GM18907 (cell line): ENCODE results near the gene CCL24.
"Not testable (repeated sequence)": the region's sequence is repeated elsewhere in the genome, so short reads cannot be mapped to it uniquely, and the experiment has no call there.

Source experiments
- ATAC-seq: cut with Tn5 transposase; IDR thresholded peaks from one replicate; pipeline ENCODE4 v1.9.1; 2021; ENCODE audit warnings: mild to moderate bottlenecking, moderate library complexity; ENCODE audit not compliant: unreplicated experiment

CCL24 gene, protein sequence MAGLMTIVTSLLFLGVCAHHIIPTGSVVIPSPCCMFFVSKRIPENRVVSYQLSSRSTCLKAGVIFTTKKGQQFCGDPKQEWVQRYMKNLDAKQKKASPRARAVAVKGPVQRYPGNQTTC

DNA sequence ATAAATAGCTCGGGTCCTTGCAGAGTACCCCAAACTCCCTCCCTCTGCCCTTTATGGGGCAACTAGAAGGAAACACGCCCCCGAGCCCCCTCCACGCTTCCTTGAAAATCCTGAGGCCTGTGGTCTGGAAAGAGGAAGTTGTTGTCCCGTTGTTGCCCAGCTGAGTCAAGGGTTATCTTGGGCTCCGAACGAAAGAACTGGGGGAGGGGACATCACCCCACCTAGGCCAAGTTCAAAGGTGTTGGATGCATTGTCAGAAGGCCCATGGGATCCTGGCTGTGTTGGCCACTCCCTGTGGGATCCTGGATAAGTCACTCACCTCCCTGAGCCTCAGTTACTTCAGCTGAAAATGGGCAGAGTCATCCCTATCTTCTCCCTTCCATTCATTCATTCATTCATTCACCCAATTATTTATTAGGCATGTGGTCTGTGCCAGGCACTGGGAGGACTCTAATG, at the start of gene CCL24:
TSS of gene CCL24 (minus strand) at position 26 of the 456 bp plus-strand sequence. CDS start 91 bp downstream, outside the sequence.
- ATAC-seq, result no peak

- ATAC-seq, result no peak
Measured at GRCh38 chr7:75861636-75862035, 48.0 kb upstream of the CCL24 start.

DNA sequence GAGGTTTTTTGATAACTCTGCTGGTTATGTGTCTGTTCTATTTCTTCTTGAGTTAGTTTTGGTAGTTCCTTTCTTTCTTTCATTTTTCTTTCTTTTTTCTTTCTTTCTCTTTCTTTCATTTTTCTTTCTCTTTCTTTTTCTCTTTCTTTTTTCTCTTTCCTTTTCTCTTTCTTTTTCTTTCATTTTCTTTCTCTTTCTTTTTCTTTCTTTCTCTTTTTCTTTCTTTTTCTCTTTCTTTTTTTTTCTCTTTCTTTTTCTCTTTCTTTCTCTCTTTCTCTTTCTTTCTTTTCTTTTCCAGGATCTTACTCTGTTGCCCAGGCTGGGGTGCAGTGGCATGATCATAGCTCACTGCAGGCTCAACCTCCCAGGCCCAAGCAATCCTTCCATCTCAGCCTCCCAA, 44.8 kb upstream of the CCL24 start:
- ATAC-seq, result no peak

GRCh38 chr7:75856536-75856935, 42.9 kb upstream of the CCL24 start:
- ATAC-seq, result no peak

- ATAC-seq, result not testable (repeated sequence)
Measured at GRCh38 chr7:75854813-75855345, 41.3 kb upstream of the CCL24 start.

GRCh38 chr7:75854233-75854632, 40.6 kb upstream of the CCL24 start:
- no peak for ATAC-seq

GRCh38 chr7:75850235-75850634, 36.6 kb upstream of the CCL24 start:
- no peak for ATAC-seq

DNA sequence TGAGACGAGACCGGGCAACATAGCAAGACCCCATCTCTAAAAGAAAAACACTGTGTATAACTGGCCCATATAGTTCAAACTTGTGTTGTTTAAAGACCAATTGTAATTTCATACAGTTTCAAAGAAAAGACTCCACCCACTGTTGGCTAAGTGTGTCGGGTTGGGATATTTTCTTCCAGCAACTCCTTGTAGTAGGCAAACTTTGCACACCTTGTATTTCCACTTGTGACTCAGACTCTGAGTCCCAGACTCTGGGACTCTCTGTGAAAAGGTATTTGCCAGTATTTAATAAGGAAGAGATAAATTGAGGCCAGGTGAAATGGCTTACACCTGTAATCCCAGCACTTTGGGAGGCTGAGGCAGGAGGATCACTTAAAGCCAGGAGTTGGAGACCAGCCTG, 36.0 kb upstream of the CCL24 start:
- no peak for ATAC-seq

GRCh38 chr7:75847707-75848106, 34.1 kb upstream of the CCL24 start:
- ATAC-seq, result no peak

DNA sequence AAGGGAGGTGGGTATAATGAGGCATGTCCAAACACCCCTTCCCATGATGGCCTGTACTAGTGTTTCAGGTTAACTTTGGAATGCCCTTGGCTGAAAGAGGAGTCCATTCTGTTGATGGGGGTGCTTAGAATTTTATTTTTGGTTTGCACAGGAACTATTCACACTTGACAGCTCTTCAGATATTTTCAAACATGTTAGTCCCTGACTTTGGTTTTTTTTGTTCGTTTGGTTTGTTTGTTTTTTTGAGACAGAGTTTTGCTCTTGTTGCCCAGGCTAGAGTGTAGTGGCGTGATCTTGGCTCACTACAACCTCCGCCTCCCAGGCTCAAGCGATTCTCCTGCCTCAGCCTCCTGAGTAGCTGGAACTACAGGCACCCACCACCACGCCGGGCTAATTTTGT, 31.5 kb upstream of the CCL24 start:
- ATAC-seq, result not testable (repeated sequence)

DNA sequence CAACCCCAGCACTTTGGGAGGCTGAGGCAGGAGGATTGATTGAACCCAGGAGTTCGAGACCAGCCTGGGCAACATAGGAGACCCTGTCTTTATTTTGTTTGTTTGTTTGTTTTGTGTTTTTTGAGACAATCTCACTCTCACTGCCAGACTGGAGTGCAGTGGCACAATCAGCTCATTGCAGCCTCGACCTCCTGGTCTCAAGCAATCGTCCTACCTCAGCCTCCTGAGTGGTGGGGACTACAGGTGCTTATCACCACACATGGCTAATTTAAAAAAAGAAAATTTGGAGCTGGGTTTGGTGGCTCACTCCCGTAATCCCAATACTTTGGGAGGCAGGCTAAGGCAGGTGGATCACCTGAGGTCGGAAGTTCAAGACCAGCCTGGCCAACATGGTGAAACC, 30.6 kb upstream of the CCL24 start:
- no peak for ATAC-seq

GRCh38 chr7:75843613-75844116, 30.1 kb upstream of the CCL24 start:
- ATAC-seq, result no peak

DNA sequence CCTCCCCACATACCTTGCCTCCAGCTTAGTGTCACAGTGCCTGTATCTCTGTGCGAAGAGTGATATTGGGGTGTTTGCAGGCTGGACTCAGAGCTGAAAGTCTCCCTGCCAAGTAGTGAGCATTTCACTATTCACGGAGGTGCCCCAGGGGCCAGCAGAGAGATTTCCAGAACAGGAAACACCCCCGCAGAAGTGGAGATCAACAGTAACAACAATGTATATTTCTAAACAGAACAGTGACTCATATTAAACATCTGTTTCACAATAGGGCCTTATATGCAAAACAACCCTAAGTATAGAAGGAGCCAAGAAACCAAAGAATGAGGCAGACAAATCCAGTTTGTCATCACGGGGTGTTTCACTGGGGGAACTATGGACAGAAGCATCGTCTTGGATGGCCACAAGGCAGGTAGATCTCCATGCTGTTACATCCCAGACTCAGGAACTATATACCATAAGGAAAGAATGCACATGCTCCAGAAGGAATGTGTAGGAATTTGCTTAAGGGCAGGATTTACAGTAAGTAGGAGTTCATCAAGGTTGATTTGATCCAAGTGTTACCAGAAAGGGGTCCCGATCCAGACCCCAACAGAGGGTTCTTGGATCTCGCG, 29.3 kb upstream of the CCL24 start:
- ATAC-seq, result peak; percentile 79

DNA sequence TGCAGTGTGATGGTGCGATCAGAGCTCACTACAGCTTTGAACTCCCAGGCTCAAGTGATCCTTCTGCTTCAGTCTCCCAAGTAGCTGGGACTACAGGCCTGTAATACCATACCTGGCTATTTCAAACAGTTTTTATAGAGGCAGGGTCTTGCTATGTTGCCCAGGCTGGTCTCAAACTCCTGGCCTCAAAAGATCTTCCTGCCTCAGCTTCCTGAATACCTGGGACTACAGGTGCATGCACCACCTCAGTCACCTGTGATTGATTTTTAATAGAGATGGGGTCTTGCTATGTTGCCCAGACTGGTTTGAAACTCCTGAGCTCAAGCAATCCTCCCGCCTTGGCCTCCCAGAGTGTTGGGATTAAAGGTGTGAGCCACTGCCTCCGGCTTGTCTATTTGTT, 26.4 kb upstream of the CCL24 start:
- ATAC-seq, result no peak

DNA sequence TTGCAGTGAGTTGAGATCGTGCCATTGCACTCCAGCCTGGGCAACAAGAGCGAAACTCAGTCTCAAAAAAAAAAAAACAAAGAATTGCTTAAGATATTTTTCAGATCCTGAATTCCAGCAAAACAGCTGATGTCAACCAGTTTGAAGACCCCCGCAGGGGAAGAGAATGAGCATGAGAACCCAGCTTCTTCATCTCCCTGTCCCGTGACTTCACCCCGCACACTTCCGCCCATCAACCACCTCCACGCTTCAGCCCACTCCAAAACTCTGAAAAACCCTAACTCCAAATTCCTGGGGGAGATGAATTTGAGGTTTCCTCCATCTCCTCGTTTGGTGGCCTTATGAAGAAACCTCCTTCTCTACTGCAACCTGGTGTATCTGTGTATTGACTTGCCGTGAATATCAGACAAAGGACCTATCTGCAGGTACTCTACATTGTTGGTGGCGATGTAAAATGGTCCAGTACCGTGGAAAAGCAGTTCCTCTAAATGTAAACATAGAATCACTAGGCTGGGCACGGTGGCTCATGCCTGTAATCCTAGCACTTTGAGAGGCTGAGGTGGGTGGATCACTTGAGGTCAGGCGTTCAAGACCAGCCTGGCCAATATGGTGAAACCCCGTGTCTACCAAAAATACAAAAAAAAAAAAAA, 24.8 kb upstream of the CCL24 start:
- ATAC-seq, result not testable (repeated sequence)

- no peak for ATAC-seq
Measured at GRCh38 chr7:75836798-75837197, 23.2 kb upstream of the CCL24 start.

DNA sequence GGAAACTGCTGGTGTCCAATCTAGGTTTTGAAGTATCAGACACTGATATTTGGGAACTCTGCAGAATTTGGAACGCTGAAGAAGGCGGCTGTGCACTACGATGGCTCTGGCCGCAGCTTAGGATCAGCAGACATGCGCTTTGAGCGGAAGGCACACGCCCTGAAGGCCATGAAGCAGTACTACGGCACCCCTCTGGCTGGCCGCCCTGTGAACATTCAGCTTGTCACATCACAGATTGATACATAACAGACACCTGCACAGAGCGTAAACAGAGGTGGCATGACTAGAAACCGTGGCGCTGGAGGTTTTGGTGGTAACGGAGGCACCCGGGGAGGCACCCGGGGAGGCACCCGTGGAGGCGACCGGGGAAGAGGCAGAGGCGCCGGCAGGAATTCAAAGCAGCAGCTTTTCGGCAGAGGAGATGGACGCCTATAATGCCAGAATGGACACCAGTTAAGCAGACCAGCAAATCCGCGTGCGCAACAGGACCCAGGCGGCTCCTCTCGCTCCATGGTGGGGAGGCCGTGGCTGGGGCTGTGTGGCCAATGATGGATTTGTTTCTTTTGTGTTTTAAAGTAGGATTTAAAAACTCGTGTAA, 22.2 kb upstream of the CCL24 start:
- ATAC-seq, result no peak

DNA sequence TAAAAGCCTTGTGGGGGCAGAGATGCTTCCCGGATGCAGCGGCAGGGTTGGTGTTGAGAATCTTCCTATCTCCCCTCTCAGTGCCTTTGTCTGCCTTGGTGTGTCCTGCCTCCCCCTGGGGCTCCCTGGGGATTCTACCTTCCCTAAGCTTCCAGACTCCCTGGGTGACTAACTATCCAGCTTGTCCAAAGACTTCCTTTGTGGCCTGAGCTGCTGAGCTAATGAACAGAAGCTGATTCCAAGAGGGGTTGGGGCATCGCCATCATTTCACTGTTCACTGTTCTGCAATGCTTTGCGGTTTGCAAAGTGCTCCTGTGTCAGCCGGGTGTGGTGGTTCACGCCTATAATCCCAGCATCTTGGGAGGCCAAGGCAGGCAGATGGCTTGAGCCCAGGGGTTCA, 20.1 kb upstream of the CCL24 start:
- ATAC-seq, result not testable (repeated sequence)

DNA sequence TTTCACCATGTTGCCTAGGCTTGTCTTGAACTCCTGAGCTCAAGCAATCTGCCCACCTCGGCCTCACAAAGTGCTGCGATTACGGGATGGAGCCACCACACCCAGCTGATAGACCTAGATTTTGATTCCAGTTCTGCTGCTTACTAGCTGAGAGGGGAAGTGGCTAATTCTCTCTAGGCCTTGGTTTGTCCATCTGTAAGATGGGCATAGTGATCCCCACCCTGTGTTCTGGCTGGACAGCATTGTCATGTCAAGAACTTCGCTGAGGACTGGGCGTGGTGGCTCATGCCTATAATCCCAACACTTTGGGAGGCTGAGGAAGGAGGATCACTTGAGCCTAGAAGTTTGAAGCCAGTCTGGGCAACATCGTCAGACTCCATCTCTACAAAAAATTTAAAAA, 17.4 kb upstream of the CCL24 start:
- no peak for ATAC-seq

- not testable (repeated sequence) for ATAC-seq
Measured at GRCh38 chr7:75829656-75830055, 16.1 kb upstream of the CCL24 start.

GRCh38 chr7:75823198-75823910, 9.7 kb upstream of the CCL24 start:
- no peak for ATAC-seq
